ENCODE data around the gene MACROD2. TPM values are rescaled to one million over a fixed set of nuclear protein-coding genes. Genes with fewer than 3 reads are reported as not detected.
A peak's percentile ranks its signal among the peaks of the same experiment; 100 is the strongest.

MACROD2 gene
- total RNA-seq, 1 donor from 2014 or later: 78.2 TPM

DNA sequence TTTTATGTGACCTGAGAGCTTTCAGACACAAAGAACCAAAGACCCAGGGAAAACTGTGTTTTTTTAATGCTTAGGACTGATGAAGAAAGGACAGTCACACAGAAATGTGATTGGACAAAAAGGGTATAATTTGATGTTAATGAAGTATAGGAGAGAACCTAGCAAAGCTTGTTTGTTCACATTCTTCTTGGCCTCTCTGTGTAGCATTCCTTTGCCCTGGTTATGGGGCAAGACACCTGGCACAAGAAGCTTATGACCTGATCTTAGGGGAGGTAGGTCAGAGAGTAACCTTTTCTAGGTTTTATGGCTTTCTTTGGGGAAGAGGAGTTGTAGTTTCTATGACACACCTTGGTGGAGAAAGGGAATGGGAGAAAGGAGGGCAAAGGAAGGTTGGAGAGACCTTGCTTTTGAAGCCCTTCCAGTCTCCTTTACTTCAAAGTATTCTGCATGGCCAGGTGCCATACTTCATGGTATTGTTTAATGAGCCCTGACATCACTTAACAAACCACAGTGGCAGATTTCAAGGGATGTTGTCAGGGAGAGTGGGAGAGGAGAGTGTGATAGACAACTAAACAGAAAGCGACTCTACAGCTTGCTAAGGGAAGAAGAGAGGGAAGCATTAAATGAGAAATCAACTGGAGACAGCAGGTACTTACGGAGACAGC, 1043.9 kb downstream of the MACROD2 start:
- Histone ChIP-seq H3K27ac (no peak overlapping the region), H3K4me1 (no peaks in the 10 kb centered on the region), H3K27me3 (no peaks in the 10 kb centered on the region), H3K4me3 (no peak overlapping the region), H3K9me3 (no peaks in the 10 kb centered on the region), H3K36me3 (no peaks in the 10 kb centered on the region)
- DNase-seq: no peak
- intact Hi-C loops (cut with DNase I): no loop called here
- TF ChIP-seq, protein P1, sequence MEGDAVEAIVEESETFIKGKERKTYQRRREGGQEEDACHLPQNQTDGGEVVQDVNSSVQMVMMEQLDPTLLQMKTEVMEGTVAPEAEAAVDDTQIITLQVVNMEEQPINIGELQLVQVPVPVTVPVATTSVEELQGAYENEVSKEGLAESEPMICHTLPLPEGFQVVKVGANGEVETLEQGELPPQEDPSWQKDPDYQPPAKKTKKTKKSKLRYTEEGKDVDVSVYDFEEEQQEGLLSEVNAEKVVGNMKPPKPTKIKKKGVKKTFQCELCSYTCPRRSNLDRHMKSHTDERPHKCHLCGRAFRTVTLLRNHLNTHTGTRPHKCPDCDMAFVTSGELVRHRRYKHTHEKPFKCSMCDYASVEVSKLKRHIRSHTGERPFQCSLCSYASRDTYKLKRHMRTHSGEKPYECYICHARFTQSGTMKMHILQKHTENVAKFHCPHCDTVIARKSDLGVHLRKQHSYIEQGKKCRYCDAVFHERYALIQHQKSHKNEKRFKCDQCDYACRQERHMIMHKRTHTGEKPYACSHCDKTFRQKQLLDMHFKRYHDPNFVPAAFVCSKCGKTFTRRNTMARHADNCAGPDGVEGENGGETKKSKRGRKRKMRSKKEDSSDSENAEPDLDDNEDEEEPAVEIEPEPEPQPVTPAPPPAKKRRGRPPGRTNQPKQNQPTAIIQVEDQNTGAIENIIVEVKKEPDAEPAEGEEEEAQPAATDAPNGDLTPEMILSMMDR (IDR thresholded peaks at IDR 0.05): no peak
- ATAC-seq: peak; percentile 89

DNA sequence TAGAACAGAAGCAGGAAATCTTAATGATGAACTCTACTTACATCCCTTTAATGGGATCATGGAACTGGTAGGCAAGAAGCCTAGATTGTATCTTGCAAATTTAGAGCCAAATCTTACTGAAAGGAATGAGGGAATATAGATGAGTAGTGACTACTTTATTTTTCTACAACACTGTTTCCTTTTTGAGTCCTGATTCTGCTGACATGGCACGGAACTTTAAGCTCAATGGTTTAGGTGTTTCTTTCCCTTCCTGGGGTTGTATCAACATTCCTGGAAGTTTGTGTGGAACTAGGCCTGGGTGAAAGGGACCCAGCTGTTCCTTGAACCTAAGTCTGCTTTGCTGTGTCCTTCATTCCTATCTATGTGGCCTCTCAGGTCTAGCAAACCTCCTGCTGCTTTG, 1047.4 kb downstream of the MACROD2 start:
- Histone ChIP-seq H3K36me3 (no peaks in the 10 kb centered on the region), H3K4me1 (peaks cover 4% of the 10 kb centered on the region), H3K27me3 (no peaks in the 10 kb centered on the region), H3K9me3 (no peaks in the 10 kb centered on the region), H3K27ac (no peak overlapping the region), H3K4me3 (no peak overlapping the region)
- TF ChIP-seq, protein P1 (IDR thresholded peaks at IDR 0.05): no peak
- DNase-seq (no peak), ATAC-seq (no peak)
- intact Hi-C loops (cut with DNase I): no loop called here

DNA sequence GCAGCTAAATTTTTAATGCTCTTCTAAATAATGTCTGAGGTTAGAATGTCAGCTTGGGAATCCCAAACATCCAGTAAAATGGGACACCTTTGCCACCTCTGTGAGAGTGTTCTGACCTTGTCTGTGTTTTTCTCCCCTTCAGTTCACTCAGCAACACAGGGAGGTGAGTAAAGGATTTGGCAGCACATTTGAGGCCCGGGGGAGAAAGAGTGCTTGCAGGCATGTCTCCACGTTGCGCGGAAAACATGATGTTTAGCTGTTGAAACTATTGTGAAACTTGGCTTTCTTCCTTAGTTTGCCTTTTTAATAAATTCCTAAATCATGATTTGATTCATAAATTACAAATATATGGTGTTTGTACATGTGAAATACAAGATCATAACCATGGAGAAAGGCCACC, 1049.9 kb downstream of the MACROD2 start:
- peak; percentile 54 for ATAC-seq
- intact Hi-C loops (cut with DNase I): no loop called here
- H3K27ac ChIP-seq: no peak overlapping the region
- H3K4me3 ChIP-seq: no peak overlapping the region
- H3K36me3 ChIP-seq: no peaks in the 10 kb centered on the region
- peaks cover 4% of the 10 kb centered on the region for H3K4me1 ChIP-seq
- no peak for DNase-seq
- H3K9me3 ChIP-seq: no peaks in the 10 kb centered on the region
- TF ChIP-seq, protein P1 (IDR thresholded peaks at IDR 0.05): no peak
- no peaks in the 10 kb centered on the region for H3K27me3 ChIP-seq

DNA sequence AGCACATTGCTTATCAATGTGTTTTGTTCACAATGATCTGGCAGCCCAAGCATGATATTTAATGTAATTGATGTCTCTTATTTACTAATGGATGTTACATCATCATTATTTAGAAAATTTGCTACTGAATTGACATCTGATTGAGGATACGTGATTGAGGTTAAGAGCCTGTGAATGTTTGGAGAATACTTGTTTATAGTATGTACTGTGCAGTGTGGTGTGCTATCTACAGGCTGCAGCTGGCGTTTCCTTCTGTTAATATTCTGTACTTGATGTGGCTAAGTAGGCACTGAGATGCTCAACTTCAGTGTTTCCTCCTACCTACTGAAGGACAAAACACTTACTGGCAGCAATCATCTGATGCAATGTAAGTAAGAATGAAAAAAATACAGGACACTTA, 1051.7 kb downstream of the MACROD2 start:
- no peak overlapping the region for H3K4me3 ChIP-seq
- intact Hi-C loops (cut with DNase I): no loop called here
- ATAC-seq (peak; percentile 63), DNase-seq (no peak)
- no peaks in the 10 kb centered on the region for H3K27me3 ChIP-seq
- H3K4me1 ChIP-seq: peaks cover 4% of the 10 kb centered on the region
- no peak overlapping the region for H3K27ac ChIP-seq
- H3K36me3 ChIP-seq: no peaks in the 10 kb centered on the region
- H3K9me3 ChIP-seq: no peaks in the 10 kb centered on the region
- TF ChIP-seq, protein P1 (IDR thresholded peaks at IDR 0.05): no peak

DNA sequence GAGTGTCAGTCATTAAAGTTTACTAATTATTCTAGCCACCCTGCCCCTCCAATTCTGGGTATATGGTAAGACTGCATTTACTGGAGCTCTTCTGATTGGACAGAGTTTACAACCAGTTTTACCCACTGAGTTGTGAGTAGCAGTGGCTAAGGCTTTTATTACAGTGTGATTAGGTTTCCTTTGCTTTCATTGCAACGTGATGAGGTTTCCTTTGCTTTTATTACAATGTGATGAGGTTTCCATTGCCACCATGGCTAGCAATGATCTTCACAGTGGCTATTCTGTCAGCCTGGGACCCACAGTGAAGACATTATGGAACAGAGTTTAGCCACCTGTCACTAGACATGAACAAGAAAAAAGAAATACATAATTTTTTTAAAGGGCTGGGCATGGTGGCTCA, 1052.3 kb downstream of the MACROD2 start:
- no peak overlapping the region for H3K4me3 ChIP-seq
- intact Hi-C loops (cut with DNase I): no loop called here
- H3K9me3 ChIP-seq: no peaks in the 10 kb centered on the region
- H3K36me3 ChIP-seq: no peaks in the 10 kb centered on the region
- H3K27me3 ChIP-seq: no peaks in the 10 kb centered on the region
- no peak overlapping the region for H3K27ac ChIP-seq
- TF ChIP-seq, protein P1 (IDR thresholded peaks at IDR 0.05): no peak
- ATAC-seq (no peak), DNase-seq (no peak)
- peaks cover 4% of the 10 kb centered on the region for H3K4me1 ChIP-seq

DNA sequence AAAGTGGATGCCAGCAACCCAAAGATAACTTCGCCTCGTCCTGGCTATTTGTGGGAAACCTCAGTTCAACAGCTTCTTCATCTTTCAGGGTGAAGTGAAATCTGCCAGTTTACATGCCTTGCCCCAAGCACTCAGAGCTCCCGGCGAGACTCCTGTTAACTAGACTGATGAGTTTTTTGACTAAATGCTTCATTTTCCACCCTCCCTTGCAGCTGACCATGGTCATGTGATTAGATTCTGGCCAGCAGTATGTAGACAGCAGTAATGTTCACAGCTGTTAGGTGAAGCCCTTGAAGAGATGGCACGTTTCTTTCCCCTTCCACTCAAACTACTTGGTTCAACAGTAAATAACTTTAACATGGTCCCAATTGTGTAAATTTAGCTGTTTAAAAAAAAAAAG, 1060.9 kb downstream of the MACROD2 start:
- intact Hi-C loops (cut with DNase I): no loop called here
- Histone ChIP-seq H3K4me1 (no peaks in the 10 kb centered on the region), H3K36me3 (no peaks in the 10 kb centered on the region), H3K4me3 (no peak overlapping the region), H3K9me3 (no peaks in the 10 kb centered on the region), H3K27me3 (no peaks in the 10 kb centered on the region), H3K27ac (no peak overlapping the region)
- DNase-seq: no peak
- no peak for ATAC-seq
- TF ChIP-seq, protein P1 (IDR thresholded peaks at IDR 0.05): no peak

All from upper lobe of right lung (tissue), 1 donor.